ENCODE data around the gene SELENOV. TPM values are rescaled to one million over a fixed set of nuclear protein-coding genes. Genes with fewer than 3 reads are reported as not detected.

Gene SELENOV
- total and polyA plus RNA-seq, 9 of the 15 experiments (the other 6 are each of a cell fraction or from before 2014, with no cell fraction given), result 0.04 to 0.09 (median 0.06) TPM; not detected in 4

- TF ChIP-seq ZNF274 (IDR thresholded peaks at IDR 0.05; ENCODE audit: borderline replicate concordance, low read depth, low read length) (no peak), ZKSCAN1 (IDR thresholded peaks at IDR 0.05; ENCODE audit: low read depth, low read length) (no peak), MYNN (IDR thresholded peaks at IDR 0.05) (no peak), MYNN (CRISPR knock-in tag; IDR thresholded peaks at IDR 0.05) (no peak), KLF13 (tag; IDR thresholded peaks at IDR 0.05; ENCODE audit: borderline replicate concordance, low read depth) (0 out of 2 replicates have a peak, but pooled peaks have one; percentile 16), RFX7 (CRISPR knock-in tag; IDR thresholded peaks at IDR 0.05) (no peak), HINFP (tag; conservative IDR thresholded peaks at IDR 0.05; ENCODE audit: low read depth) (peak; percentile 93), MAFF (IDR thresholded peaks at IDR 0.05; ENCODE audit: low read length) (no peak), HDAC6 (IDR thresholded peaks at IDR 0.05; ENCODE audit: low read depth, low read length) (no peak), RBM34 (IDR thresholded peaks at IDR 0.05; ENCODE audit: borderline replicate concordance, insufficient read depth, low read length) (no peak)
- TF ChIP-seq, protein P1, sequence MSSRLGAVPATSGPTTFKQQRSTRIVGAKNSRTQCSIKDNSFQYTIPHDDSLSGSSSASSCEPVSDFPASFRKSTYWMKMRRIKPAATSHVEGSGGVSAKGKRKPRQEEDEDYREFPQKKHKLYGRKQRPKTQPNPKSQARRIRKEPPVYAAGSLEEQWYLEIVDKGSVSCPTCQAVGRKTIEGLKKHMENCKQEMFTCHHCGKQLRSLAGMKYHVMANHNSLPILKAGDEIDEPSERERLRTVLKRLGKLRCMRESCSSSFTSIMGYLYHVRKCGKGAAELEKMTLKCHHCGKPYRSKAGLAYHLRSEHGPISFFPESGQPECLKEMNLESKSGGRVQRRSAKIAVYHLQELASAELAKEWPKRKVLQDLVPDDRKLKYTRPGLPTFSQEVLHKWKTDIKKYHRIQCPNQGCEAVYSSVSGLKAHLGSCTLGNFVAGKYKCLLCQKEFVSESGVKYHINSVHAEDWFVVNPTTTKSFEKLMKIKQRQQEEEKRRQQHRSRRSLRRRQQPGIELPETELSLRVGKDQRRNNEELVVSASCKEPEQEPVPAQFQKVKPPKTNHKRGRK (tag; IDR thresholded peaks at IDR 0.05), result no peak
- TF ChIP-seq, protein P2, sequence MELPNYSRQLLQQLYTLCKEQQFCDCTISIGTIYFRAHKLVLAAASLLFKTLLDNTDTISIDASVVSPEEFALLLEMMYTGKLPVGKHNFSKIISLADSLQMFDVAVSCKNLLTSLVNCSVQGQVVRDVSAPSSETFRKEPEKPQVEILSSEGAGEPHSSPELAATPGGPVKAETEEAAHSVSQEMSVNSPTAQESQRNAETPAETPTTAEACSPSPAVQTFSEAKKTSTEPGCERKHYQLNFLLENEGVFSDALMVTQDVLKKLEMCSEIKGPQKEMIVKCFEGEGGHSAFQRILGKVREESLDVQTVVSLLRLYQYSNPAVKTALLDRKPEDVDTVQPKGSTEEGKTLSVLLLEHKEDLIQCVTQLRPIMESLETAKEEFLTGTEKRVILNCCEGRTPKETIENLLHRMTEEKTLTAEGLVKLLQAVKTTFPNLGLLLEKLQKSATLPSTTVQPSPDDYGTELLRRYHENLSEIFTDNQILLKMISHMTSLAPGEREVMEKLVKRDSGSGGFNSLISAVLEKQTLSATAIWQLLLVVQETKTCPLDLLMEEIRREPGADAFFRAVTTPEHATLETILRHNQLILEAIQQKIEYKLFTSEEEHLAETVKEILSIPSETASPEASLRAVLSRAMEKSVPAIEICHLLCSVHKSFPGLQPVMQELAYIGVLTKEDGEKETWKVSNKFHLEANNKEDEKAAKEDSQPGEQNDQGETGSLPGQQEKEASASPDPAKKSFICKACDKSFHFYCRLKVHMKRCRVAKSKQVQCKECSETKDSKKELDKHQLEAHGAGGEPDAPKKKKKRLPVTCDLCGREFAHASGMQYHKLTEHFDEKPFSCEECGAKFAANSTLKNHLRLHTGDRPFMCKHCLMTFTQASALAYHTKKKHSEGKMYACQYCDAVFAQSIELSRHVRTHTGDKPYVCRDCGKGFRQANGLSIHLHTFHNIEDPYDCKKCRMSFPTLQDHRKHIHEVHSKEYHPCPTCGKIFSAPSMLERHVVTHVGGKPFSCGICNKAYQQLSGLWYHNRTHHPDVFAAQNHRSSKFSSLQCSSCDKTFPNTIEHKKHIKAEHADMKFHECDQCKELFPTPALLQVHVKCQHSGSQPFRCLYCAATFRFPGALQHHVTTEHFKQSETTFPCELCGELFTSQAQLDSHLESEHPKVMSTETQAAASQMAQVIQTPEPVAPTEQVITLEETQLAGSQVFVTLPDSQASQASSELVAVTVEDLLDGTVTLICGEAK (IDR thresholded peaks at IDR 0.05), result 0 out of 2 replicates have a peak, but pooled peaks have one; percentile 48
- TF ChIP-seq, protein P2 (CRISPR knock-in tag; IDR thresholded peaks at IDR 0.05), result no peak
- TF ChIP-seq, protein P3, sequence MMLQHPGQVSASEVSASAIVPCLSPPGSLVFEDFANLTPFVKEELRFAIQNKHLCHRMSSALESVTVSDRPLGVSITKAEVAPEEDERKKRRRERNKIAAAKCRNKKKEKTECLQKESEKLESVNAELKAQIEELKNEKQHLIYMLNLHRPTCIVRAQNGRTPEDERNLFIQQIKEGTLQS (IDR thresholded peaks at IDR 0.05), result no peak
- TF ChIP-seq, protein P3 (CRISPR knock-in tag; conservative IDR thresholded peaks at IDR 0.05), result no peak
These were observed 16.7 kb upstream of the SELENOV start (continued) for GRCh38 chr19:39497996-39498797.

Data from K562 (cell line).